ENCODE measurements around the gene OVCH1. TPM values are rescaled to one million over a fixed set of nuclear protein-coding genes. Genes with fewer than 3 reads are reported as not detected.

The OVCH1 gene
- total RNA-seq, 2 donors from 2014 or later = 0.13 to 0.73 TPM

- Histone ChIP-seq H3K4me3 (ENCODE audit: low read length) (no peak overlapping the region), H3K36me3 (ENCODE audit: control insufficient read depth, insufficient read depth, low read length) (peaks cover 19% of the 10 kb centered on the region), H3K4me1 (ENCODE audit: control insufficient read depth, insufficient read depth, low read length) (no peaks in the 10 kb centered on the region), H3K9ac (ENCODE audit: extremely low read depth, low read length, poor library complexity, severe bottlenecking) (no peak overlapping the region), H3K27me3 (ENCODE audit: control insufficient read depth, insufficient read depth, low read length, poor library complexity, severe bottlenecking) (no peaks in the 10 kb centered on the region), H3K27ac (ENCODE audit: low read depth, low read length) (no peak overlapping the region), H3K9me3 (ENCODE audit: control insufficient read depth, low read length) (no peaks in the 10 kb centered on the region)
- no peak for TF ChIP-seq CTCF (conservative IDR thresholded peaks at IDR 0.05)
- Mint-ChIP-seq H3K9me3 (no peaks in the 10 kb centered on the region), H3K27ac (no peak overlapping the region), H3K27me3 (ENCODE audit: insufficient read depth) (no peaks in the 10 kb centered on the region), H3K4me3 (no peak overlapping the region), H3K36me3 (ENCODE audit: low read depth) (peaks cover 32% of the 10 kb centered on the region), H3K4me1 (peaks cover 8% of the 10 kb centered on the region)
- DNase-seq = no peak
- no CpG with 5 or more reads among the region's 1 CpG for WGBS, 2 experiments (ENCODE audit: insufficient coverage in 1 of 2, insufficient read length in 1 of 2)
Observed at GRCh38 chr12:29531471-29531870, 34.0 kb upstream of the OVCH1 start.

- H3K4me1 Mint-ChIP-seq = peaks cover 8% of the 10 kb centered on the region
- Histone ChIP-seq H3K27me3 (ENCODE audit: control insufficient read depth, insufficient read depth, low read length, poor library complexity, severe bottlenecking) (no peaks in the 10 kb centered on the region), H3K9me3 (ENCODE audit: control insufficient read depth, low read length) (no peaks in the 10 kb centered on the region), H3K9ac (ENCODE audit: extremely low read depth, low read length, poor library complexity, severe bottlenecking) (no peak overlapping the region), H3K4me3 (ENCODE audit: low read length) (no peak overlapping the region), H3K4me1 (ENCODE audit: control insufficient read depth, insufficient read depth, low read length) (no peaks in the 10 kb centered on the region), H3K27ac (ENCODE audit: low read depth, low read length) (no peak overlapping the region), H3K36me3 (ENCODE audit: control insufficient read depth, insufficient read depth, low read length) (peaks cover 11% of the 10 kb centered on the region)
- no peaks in the 10 kb centered on the region for H3K9me3 Mint-ChIP-seq
- 92 to 100% methylated on average over 3 to 4 of the region's 4 CpGs for WGBS, 2 experiments (ENCODE audit: insufficient coverage in 1 of 2, insufficient read length in 1 of 2)
- TF ChIP-seq CTCF (conservative IDR thresholded peaks at IDR 0.05) = no peak
- no peaks in the 10 kb centered on the region for H3K27me3 Mint-ChIP-seq (ENCODE audit: insufficient read depth)
- H3K36me3 Mint-ChIP-seq (ENCODE audit: low read depth) = peaks cover 23% of the 10 kb centered on the region
- no peak overlapping the region for H3K27ac Mint-ChIP-seq
- no peak for DNase-seq
- H3K4me3 Mint-ChIP-seq = no peak overlapping the region
Observed at GRCh38 chr12:29530436-29530835, 33.0 kb upstream of the OVCH1 start.

GRCh38 chr12:29528161-29528560, 30.7 kb upstream of the OVCH1 start:
- H3K36me3 ChIP-seq (ENCODE audit: control insufficient read depth, insufficient read depth, low read length) = no peaks in the 10 kb centered on the region
- H3K9me3 ChIP-seq (ENCODE audit: control insufficient read depth, low read length) = no peaks in the 10 kb centered on the region
- no peak overlapping the region for H3K9ac ChIP-seq (ENCODE audit: extremely low read depth, low read length, poor library complexity, severe bottlenecking)
- 92 to 95% methylated on average over 3 to 4 of the region's 4 CpGs for WGBS, 2 experiments (ENCODE audit: insufficient coverage in 1 of 2, insufficient read length in 1 of 2)
- Mint-ChIP-seq H3K4me3 (no peak overlapping the region), H3K27ac (no peak overlapping the region), H3K4me1 (peaks cover 8% of the 10 kb centered on the region), H3K9me3 (no peaks in the 10 kb centered on the region), H3K36me3 (ENCODE audit: low read depth) (peaks cover 13% of the 10 kb centered on the region), H3K27me3 (ENCODE audit: insufficient read depth) (no peaks in the 10 kb centered on the region)
- TF ChIP-seq CTCF (conservative IDR thresholded peaks at IDR 0.05) = no peak
- no peaks in the 10 kb centered on the region for H3K27me3 ChIP-seq (ENCODE audit: control insufficient read depth, insufficient read depth, low read length, poor library complexity, severe bottlenecking)
- no peak for DNase-seq
- H3K4me1 ChIP-seq (ENCODE audit: control insufficient read depth, insufficient read depth, low read length) = no peaks in the 10 kb centered on the region
- no peak overlapping the region for H3K27ac ChIP-seq (ENCODE audit: low read depth, low read length)
- H3K4me3 ChIP-seq (ENCODE audit: low read length) = no peak overlapping the region

Data from endodermal cell (in vitro differentiated cells).